Breast epithelium (tissue), 3 donors: ENCODE results near the gene PPP2R3C.

Experiments
- CTCF ChIP-seq, 3 donors: fragments of 450-650 bp; IDR thresholded peaks; one replicate each; pipeline ENCODE4 v1.5.1; 2016 to 2017; ENCODE audit warnings: antibody characterized with exemption in 3 of 3, mild to moderate bottlenecking in 3 of 3, moderate library complexity in 3 of 3
- POLR2AphosphoS5 ChIP-seq, 3 donors: sonication (generic); formaldehyde crosslinking; IDR thresholded peaks; one replicate each; pipeline ENCODE4 v1.6.1; 2017; ENCODE audit warnings: antibody characterized with exemption in 3 of 3

GRCh38 chr14:35117112-35117511 is 4.7 kb downstream of the PPP2R3C start:
- TF ChIP-seq CTCF (IDR thresholded peaks at IDR 0.05) (no peak), POLR2AphosphoS5 (IDR thresholded peaks at IDR 0.05) (no peak)
